GM12878 (cell line): Measurements from ENCODE around the gene CHP2. TPM values are rescaled to one million over a fixed set of nuclear protein-coding genes. Genes with fewer than 3 reads are reported as not detected.

Experiments
- HDAC2 ChIP-seq: fragments of 200-600 bp; sonication (generic); IDR thresholded peaks from 2 replicates; pipeline ENCODE4 v1.6.1; 2017
- NBN ChIP-seq: fragments of 450-650 bp; IDR thresholded peaks from 2 replicates; pipeline ENCODE4 v1.6.1; 2016
- PRDM15 ChIP-seq: fragments of 450-650 bp; formaldehyde crosslinking; IDR thresholded peaks from 2 replicates; pipeline ENCODE4 v1.4.0; 2020; ENCODE audit warnings: mild to moderate bottlenecking, moderate library complexity
- TCF7 ChIP-seq: IDR thresholded peaks from 2 replicates; pipeline ENCODE4 v1.6.1; 2014; ENCODE audit warnings: antibody characterized with exemption, borderline replicate concordance
- polyA plus RNA-seq, 11 experiments: library from polyadenylated mRNA; depleted of rRNA in 4 of 11; unstranded in 6 of 11; stranded (reverse) in 5 of 11; fragments of >200 nt; fragmentation: Nextera tagmentation in 4 of 11; fragmentation: Illumina TruSeq in 1 of 11; extraction: Ambion mirVana in 4 of 11; extraction: Trizol in 1 of 11; gene quantifications; 1 replicate in 1 of 11; 2 replicates in 10 of 11; pipeline versions ENCODE4 v1.2.1 to v1.2.3, GENCODE V29; 2011 to 2016; ENCODE audit warnings: inconsistent platforms in 2 of 11, missing spikeins in 2 of 11, low read depth in 1 of 11
- total RNA-seq, 4 experiments: library from RNA; depleted of rRNA in 3 of 4; stranded (reverse); fragments of >200 nt in 3 of 4; fragmentation: Illumina TruSeq in 1 of 4; extraction: Trizol in 1 of 4; gene quantifications; 2 replicates each; pipeline versions ENCODE4 v1.2.1 to v1.2.3, GENCODE V29; 2013 to 2021
- TF ChIP-seq, protein P1 (sequence below): fragments of 450-650 bp; formaldehyde crosslinking; IDR thresholded peaks from 2 replicates; pipeline ENCODE4 v1.5.0; 2022; ENCODE audit warnings: mild to moderate bottlenecking, missing genetic modification characterization
- TF ChIP-seq, protein P2 (sequence below): IDR thresholded peaks from 2 replicates; pipeline ENCODE4 v1.6.1; 2011; ENCODE audit warnings: borderline replicate concordance, low read depth, mild to moderate bottlenecking, moderate library complexity, low read length; ENCODE audit not compliant: insufficient read depth, poor library complexity, severe bottlenecking

Gene CHP2
- total and polyA plus RNA-seq, 10 of the 15 experiments (the other 5 are each of a cell fraction or from before 2014, with no cell fraction given): not detected

DNA sequence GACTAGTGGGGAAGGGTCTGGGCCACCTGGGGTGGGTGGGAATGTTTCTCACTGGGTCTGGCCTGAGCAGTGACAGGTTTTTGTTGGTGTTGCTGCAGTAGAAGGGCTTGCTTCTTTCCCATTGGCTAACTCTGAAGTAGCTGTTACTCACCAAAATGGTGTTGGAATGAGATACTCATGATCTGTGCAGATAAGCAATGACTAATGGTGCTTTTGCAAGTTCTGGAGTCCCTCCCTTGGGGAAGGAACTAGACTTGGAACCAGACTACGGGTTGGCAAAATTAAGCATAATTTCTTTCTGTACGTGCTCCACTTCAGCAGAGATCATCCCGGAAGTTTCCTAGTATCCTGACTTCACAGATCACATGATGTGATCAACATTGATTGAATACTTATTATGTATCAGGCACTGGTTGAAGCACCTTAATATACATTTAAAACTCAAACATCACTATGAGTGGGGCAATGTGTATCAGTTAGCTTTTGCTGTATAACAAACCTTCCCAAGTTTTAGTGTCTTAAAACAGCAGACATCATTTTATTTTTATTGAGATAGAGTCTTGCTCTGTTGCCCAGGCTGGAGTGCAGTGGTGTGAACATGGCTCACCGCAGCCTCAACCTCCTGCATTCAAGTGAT, 30.1 kb downstream of the CHP2 start (continued):
- TF ChIP-seq, protein P1, sequence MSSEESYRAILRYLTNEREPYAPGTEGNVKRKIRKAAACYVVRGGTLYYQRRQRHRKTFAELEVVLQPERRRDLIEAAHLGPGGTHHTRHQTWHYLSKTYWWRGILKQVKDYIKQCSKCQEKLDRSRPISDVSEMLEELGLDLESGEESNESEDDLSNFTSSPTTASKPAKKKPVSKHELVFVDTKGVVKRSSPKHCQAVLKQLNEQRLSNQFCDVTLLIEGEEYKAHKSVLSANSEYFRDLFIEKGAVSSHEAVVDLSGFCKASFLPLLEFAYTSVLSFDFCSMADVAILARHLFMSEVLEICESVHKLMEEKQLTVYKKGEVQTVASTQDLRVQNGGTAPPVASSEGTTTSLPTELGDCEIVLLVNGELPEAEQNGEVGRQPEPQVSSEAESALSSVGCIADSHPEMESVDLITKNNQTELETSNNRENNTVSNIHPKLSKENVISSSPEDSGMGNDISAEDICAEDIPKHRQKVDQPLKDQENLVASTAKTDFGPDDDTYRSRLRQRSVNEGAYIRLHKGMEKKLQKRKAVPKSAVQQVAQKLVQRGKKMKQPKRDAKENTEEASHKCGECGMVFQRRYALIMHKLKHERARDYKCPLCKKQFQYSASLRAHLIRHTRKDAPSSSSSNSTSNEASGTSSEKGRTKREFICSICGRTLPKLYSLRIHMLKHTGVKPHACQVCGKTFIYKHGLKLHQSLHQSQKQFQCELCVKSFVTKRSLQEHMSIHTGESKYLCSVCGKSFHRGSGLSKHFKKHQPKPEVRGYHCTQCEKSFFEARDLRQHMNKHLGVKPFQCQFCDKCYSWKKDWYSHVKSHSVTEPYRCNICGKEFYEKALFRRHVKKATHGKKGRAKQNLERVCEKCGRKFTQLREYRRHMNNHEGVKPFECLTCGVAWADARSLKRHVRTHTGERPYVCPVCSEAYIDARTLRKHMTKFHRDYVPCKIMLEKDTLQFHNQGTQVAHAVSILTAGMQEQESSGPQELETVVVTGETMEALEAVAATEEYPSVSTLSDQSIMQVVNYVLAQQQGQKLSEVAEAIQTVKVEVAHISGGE: no peak
- TF ChIP-seq, protein P2, sequence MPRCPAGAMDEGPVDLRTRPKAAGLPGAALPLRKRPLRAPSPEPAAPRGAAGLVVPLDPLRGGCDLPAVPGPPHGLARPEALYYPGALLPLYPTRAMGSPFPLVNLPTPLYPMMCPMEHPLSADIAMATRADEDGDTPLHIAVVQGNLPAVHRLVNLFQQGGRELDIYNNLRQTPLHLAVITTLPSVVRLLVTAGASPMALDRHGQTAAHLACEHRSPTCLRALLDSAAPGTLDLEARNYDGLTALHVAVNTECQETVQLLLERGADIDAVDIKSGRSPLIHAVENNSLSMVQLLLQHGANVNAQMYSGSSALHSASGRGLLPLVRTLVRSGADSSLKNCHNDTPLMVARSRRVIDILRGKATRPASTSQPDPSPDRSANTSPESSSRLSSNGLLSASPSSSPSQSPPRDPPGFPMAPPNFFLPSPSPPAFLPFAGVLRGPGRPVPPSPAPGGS: no peak
- TF ChIP-seq HDAC2 (no peak), PRDM15 (CRISPR knock-in tag) (no peak), NBN (no peak), TCF7 (no peak)
- TF ChIP-seq, all 136 proteins: peak for 0
